ENCODE measurements around the gene SMARCD3. TPM values are rescaled to one million over a fixed set of nuclear protein-coding genes. Genes with fewer than 3 reads are reported as not detected.
A peak's percentile ranks its signal among the peaks of the same experiment; 100 is the strongest.

SMARCD3 gene
- total RNA-seq, 2 experiments from 2014 or later = 1.5 to 1.9 TPM

GRCh38 chr7:151229249-151229648 lies 19.2 kb downstream of the SMARCD3 start:
- Histone ChIP-seq H3K9me3 (ENCODE audit: low read length) (no peaks in the 10 kb centered on the region), H3K36me3 (ENCODE audit: insufficient read depth, low read length) (peaks cover 16% of the 10 kb centered on the region), H4K20me1 (ENCODE audit: insufficient read depth, low read length) (peaks cover 4% of the 10 kb centered on the region; the same call in 1 of the 2 replicates), H3K79me2 (ENCODE audit: insufficient read depth, low read depth, low read length) (peaks cover 35% of the 10 kb centered on the region), H2AFZ (ENCODE audit: low read length) (no peak overlapping the region), H3K4me2 (ENCODE audit: low read length) (no peak overlapping the region), H3K4me3 (ENCODE audit: low read depth, low read length, poor library complexity, severe bottlenecking) (no peak overlapping the region), H3K27ac (ENCODE audit: low read depth, low read length, poor library complexity, severe bottlenecking) (no peak overlapping the region), H3K9me2 (ENCODE audit: insufficient read depth, low read length) (no peaks in the 10 kb centered on the region), H3K4me1 (ENCODE audit: insufficient read depth, low read length, poor library complexity, severe bottlenecking) (peaks cover 39% of the 10 kb centered on the region)
- TF ChIP-seq CTCF (conservative IDR thresholded peaks at IDR 0.05; ENCODE audit: low read length) = no peak
- TF ChIP-seq EZH2phosphoT487 (IDR thresholded peaks at IDR 0.05; ENCODE audit: borderline replicate concordance, low read depth, low read length) = no peak
- intact Hi-C loops (cut with micrococcal nuclease; ENCODE audit: unreplicated experiment) = loop anchor here (5.0 kb wide), 1 partner anchor 147 kb away; the partner anchor contains the start of genes FASTK and TMUB1
- no peak for DNase-seq (ENCODE audit: low spot score)
- no TSS peak for BruUV-seq (replicated peaks)
- CTCF ChIA-PET (ENCODE audit: unreplicated experiment) = no interaction called here
- POLR2A ChIA-PET = no interaction called here

- intact Hi-C loops (cut with micrococcal nuclease; ENCODE audit: unreplicated experiment) = loop anchor here (5.0 kb wide), 1 partner anchor 146 kb away; the partner anchor contains the start of genes FASTK and TMUB1
Measured at GRCh38 chr7:151228024-151228866, 20.2 kb downstream of the SMARCD3 start.

More at GRCh38 chr7:151228024-151228866, 20.2 kb downstream of the SMARCD3 start:
- CTCF ChIA-PET (ENCODE audit: unreplicated experiment) = no interaction called here
- Histone ChIP-seq H3K79me2 (ENCODE audit: insufficient read depth, low read depth, low read length) (peaks cover 27% of the 10 kb centered on the region), H3K4me2 (ENCODE audit: low read length) (peak overlapping the region; percentile 76), H3K9me2 (ENCODE audit: insufficient read depth, low read length) (no peaks in the 10 kb centered on the region), H4K20me1 (ENCODE audit: insufficient read depth, low read length) (peaks cover 4% of the 10 kb centered on the region; the same call in 1 of the 2 replicates), H3K36me3 (ENCODE audit: insufficient read depth, low read length) (peaks cover 26% of the 10 kb centered on the region), H3K4me1 (ENCODE audit: insufficient read depth, low read length, poor library complexity, severe bottlenecking) (peaks cover 33% of the 10 kb centered on the region), H2AFZ (ENCODE audit: low read length) (peak overlapping the region; percentile 90), H3K4me3 (ENCODE audit: low read depth, low read length, poor library complexity, severe bottlenecking) (peak overlapping the region; percentile 94), H3K27ac (ENCODE audit: low read depth, low read length, poor library complexity, severe bottlenecking) (no peak overlapping the region), H3K9me3 (ENCODE audit: low read length) (no peaks in the 10 kb centered on the region)
- POLR2A ChIA-PET = interaction anchor here (2.1 kb wide), 1 partner anchor 9 kb away, joined by 14 read pairs; no protein-coding TSS in a partner anchor
- BruUV-seq (replicated peaks) = no TSS peak
- TF ChIP-seq CTCF (conservative IDR thresholded peaks at IDR 0.05; ENCODE audit: low read length) (no peak), EZH2phosphoT487 (IDR thresholded peaks at IDR 0.05; ENCODE audit: borderline replicate concordance, low read depth, low read length) (no peak)
- DNase-seq (ENCODE audit: low spot score) = no peak
